SK-N-SH treated with all-trans-retinoic acid at 6 μM for 48 hours (cell line): ENCODE measurements around the gene ASB17.

Experiments
- ATAC-seq: fragments of 200-7000 bp; cut with Tn5 transposase; 3 replicates; pipeline ENCODE4 v1.9.1; 2020; ENCODE audit warnings: mild to moderate bottlenecking, moderate library complexity
- ARNTL ChIP-seq: fragments of 450-650 bp; formaldehyde crosslinking; IDR thresholded peaks from 2 replicates; pipeline ENCODE4 v1.5.0; 2020; ENCODE audit warnings: low read depth, mild to moderate bottlenecking, moderate library complexity, borderline replicate concordance
- BACH2 ChIP-seq: fragments of 250-450 bp; sonication (Bioruptor Pico); IDR thresholded peaks from 2 replicates; pipeline ENCODE4 v1.9.0; 2021; ENCODE audit warnings: mild to moderate bottlenecking, borderline replicate concordance
- CREB5 ChIP-seq: fragments of 250-450 bp; sonication (Bioruptor Pico); IDR thresholded peaks from 2 replicates; pipeline ENCODE4 v1.5.1; 2020; ENCODE audit warnings: low read depth, mild to moderate bottlenecking, moderate library complexity
- CSRNP3 ChIP-seq: fragments of 250-450 bp; sonication (Bioruptor Pico); IDR thresholded peaks from 2 replicates; pipeline ENCODE4 v1.5.1; 2021; ENCODE audit warnings: mild to moderate bottlenecking, moderate library complexity
- ESRRG ChIP-seq: fragments of 250-450 bp; sonication (Bioruptor Pico); IDR thresholded peaks from 2 replicates; pipeline ENCODE4 v1.6.1; 2021; ENCODE audit warnings: mild to moderate bottlenecking
- GLIS3 ChIP-seq: fragments of 250-450 bp; sonication (Bioruptor Pico); IDR thresholded peaks from 2 replicates; pipeline ENCODE4 v1.5.0; 2020; ENCODE audit warnings: mild to moderate bottlenecking, moderate library complexity
- ISL1 ChIP-seq: fragments of 250-450 bp; sonication (Bioruptor Pico); IDR thresholded peaks from 2 replicates; pipeline ENCODE4 v2.1.2; 2022; ENCODE audit warnings: mild to moderate bottlenecking, moderate library complexity
- OSR1 ChIP-seq: fragments of 250-450 bp; sonication (Bioruptor Pico); IDR thresholded peaks from 2 replicates; pipeline ENCODE4 v1.8.0; 2022; ENCODE audit warnings: moderate library complexity, mild to moderate bottlenecking, inconsistent platforms
- PATZ1 ChIP-seq: fragments of 250-450 bp; sonication (Bioruptor Pico); IDR thresholded peaks from 2 replicates; pipeline ENCODE4 v1.8.0; 2020; ENCODE audit warnings: mild to moderate bottlenecking, moderate library complexity, borderline replicate concordance
- POU6F1 ChIP-seq: fragments of 250-450 bp; sonication (Bioruptor Pico); IDR thresholded peaks from 2 replicates; pipeline ENCODE4 v1.8.0; 2021; ENCODE audit warnings: low read depth, mild to moderate bottlenecking, moderate library complexity, borderline replicate concordance
- PPARA ChIP-seq: fragments of 250-450 bp; sonication (Bioruptor Pico); IDR thresholded peaks from 2 replicates; pipeline ENCODE4 v1.5.0; 2020; ENCODE audit warnings: mild to moderate bottlenecking, borderline replicate concordance
- RARB ChIP-seq: fragments of 250-450 bp; sonication (Bioruptor Pico); IDR thresholded peaks from 2 replicates; pipeline ENCODE4 v1.8.0; 2021; ENCODE audit warnings: mild to moderate bottlenecking, moderate library complexity
- SNAI2 ChIP-seq: fragments of 250-450 bp; sonication (Bioruptor Pico); IDR thresholded peaks from 2 replicates; pipeline ENCODE4 v1.5.0; 2020; ENCODE audit warnings: mild to moderate bottlenecking, moderate library complexity
- TCF4 ChIP-seq: fragments of 250-450 bp; sonication (Bioruptor Pico); IDR thresholded peaks from 2 replicates; pipeline ENCODE4 v1.8.0; 2021; ENCODE audit warnings: mild to moderate bottlenecking, moderate library complexity, borderline replicate concordance
- TOX ChIP-seq: fragments of 250-450 bp; sonication (Bioruptor Pico); IDR thresholded peaks from 2 replicates; pipeline ENCODE4 v1.8.0; 2021; ENCODE audit warnings: mild to moderate bottlenecking, moderate library complexity, borderline replicate concordance
- TSHZ2 ChIP-seq: fragments of 250-450 bp; sonication (Bioruptor Pico); IDR thresholded peaks from 2 replicates; pipeline ENCODE4 v1.5.0; 2020; ENCODE audit warnings: mild to moderate bottlenecking, moderate library complexity
- ZC3H10 ChIP-seq: fragments of 250-450 bp; sonication (Bioruptor Pico); IDR thresholded peaks from 2 replicates; pipeline ENCODE4 v1.5.1; 2021; ENCODE audit warnings: mild to moderate bottlenecking, moderate library complexity
- ZFP3 ChIP-seq: fragments of 250-450 bp; sonication (Bioruptor Pico); IDR thresholded peaks from 2 replicates; pipeline ENCODE4 v1.5.0; 2020; ENCODE audit warnings: mild to moderate bottlenecking, moderate library complexity
- ZFP30 ChIP-seq: fragments of 450-650 bp; formaldehyde crosslinking; IDR thresholded peaks from 2 replicates; pipeline ENCODE4 v1.5.0; 2022; ENCODE audit warnings: mild to moderate bottlenecking, moderate library complexity
- ZNF70 ChIP-seq: fragments of 450-650 bp; formaldehyde crosslinking; IDR thresholded peaks from 2 replicates; pipeline ENCODE4 v1.5.0; 2020; ENCODE audit warnings: mild to moderate bottlenecking, moderate library complexity
- ZNF8 ChIP-seq: fragments of 450-650 bp; formaldehyde crosslinking; IDR thresholded peaks from 2 replicates; pipeline ENCODE4 v1.5.0; 2020; ENCODE audit warnings: mild to moderate bottlenecking, moderate library complexity

ASB17 gene

GRCh38 chr1:75967719-75968118 lies 35.5 kb upstream of the ASB17 start (continued):
- no peak for TF ChIP-seq ZFP30 (CRISPR knock-in tag)

- ATAC-seq, result peak; percentile 52
- TF ChIP-seq TSHZ2 (no peak), ZNF8 (CRISPR knock-in tag) (no peak), OSR1 (CRISPR knock-in tag) (no peak), ISL1 (CRISPR knock-in tag) (no peak), CREB5 (no peak), POU6F1 (no peak), GLIS3 (CRISPR knock-in tag) (no peak), ZFP3 (CRISPR knock-in tag) (no peak), PPARA (no peak), TOX (CRISPR knock-in tag) (no peak), PATZ1 (CRISPR knock-in tag) (no peak), TCF4 (CRISPR knock-in tag) (no peak), SNAI2 (CRISPR knock-in tag) (no peak), ZFP30 (CRISPR knock-in tag) (no peak), ZC3H10 (no peak), ARNTL (CRISPR knock-in tag) (no peak), RARB (CRISPR knock-in tag) (no peak), BACH2 (CRISPR knock-in tag) (no peak)
Observed at GRCh38 chr1:75964760-75965408, 32.7 kb upstream of the ASB17 start.

GRCh38 chr1:75964110-75964759 lies 32.0 kb upstream of the ASB17 start:
- TF ChIP-seq ISL1 (CRISPR knock-in tag), result peak; percentile 36; the same call in 1 of the 2 replicates
- TF ChIP-seq, all 23 proteins: peak for 1; not testable (repeated sequence) for 22
- peak; percentile 90 for ATAC-seq

- TF ChIP-seq ESRRG (CRISPR knock-in tag) (no peak), PPARA (no peak), SNAI2 (CRISPR knock-in tag) (no peak), GLIS3 (CRISPR knock-in tag) (no peak), ZNF8 (CRISPR knock-in tag) (no peak), TSHZ2 (no peak), TOX (CRISPR knock-in tag) (no peak), ZFP30 (CRISPR knock-in tag) (no peak), CREB5 (no peak), ZFP3 (CRISPR knock-in tag) (no peak), CSRNP3 (CRISPR knock-in tag) (no peak), ZNF70 (no peak)
Observed at GRCh38 chr1:75954586-75954985, 22.4 kb upstream of the ASB17 start.

More at GRCh38 chr1:75954586-75954985, 22.4 kb upstream of the ASB17 start:
- peak; percentile 60; the same call in 1 of the 3 replicates for ATAC-seq
